HUES6 (cell line): ENCODE results near the gene SKAP2.

Experiments
- H3K27ac ChIP-seq: 2 replicates; pipeline ENCODE4 v1.7.0; 2013; ENCODE audit warnings: low read depth, mild to moderate bottlenecking, low read length, inconsistent platforms
- H3K27me3 ChIP-seq: 2 replicates; pipeline ENCODE4 v1.6.1; 2013; ENCODE audit warnings: low read length; ENCODE audit not compliant: control insufficient read depth, insufficient read depth
- H3K36me3 ChIP-seq: 2 replicates; pipeline ENCODE4 v1.6.1; 2013; ENCODE audit warnings: low read length; ENCODE audit not compliant: control insufficient read depth, insufficient read depth
- H3K4me1 ChIP-seq: 2 replicates; pipeline ENCODE4 v1.6.1; 2013; ENCODE audit warnings: low read length; ENCODE audit not compliant: control insufficient read depth, insufficient read depth
- H3K4me3 ChIP-seq: 2 replicates; pipeline ENCODE4 v1.5.1; 2013; ENCODE audit warnings: low read depth, low read length
- H3K9ac ChIP-seq: one replicate; pipeline ENCODE4 v1.6.1; 2013; ENCODE audit warnings: mild to moderate bottlenecking, low read length
- H3K9me3 ChIP-seq: 2 replicates; pipeline ENCODE4 v1.6.1; 2013; ENCODE audit warnings: low read depth, low read length; ENCODE audit not compliant: control insufficient read depth, insufficient read depth

Gene SKAP2

GRCh38 chr7:26696161-26696560 is 168.2 kb downstream of the SKAP2 start:
- no peak overlapping the region for H3K27ac ChIP-seq
- H3K4me3 ChIP-seq, result no peak overlapping the region
- no peaks in the 10 kb centered on the region for H3K36me3 ChIP-seq
- no peaks in the 10 kb centered on the region for H3K9me3 ChIP-seq
- H3K27me3 ChIP-seq, result no peaks in the 10 kb centered on the region
- H3K9ac ChIP-seq, result no peak overlapping the region
- H3K4me1 ChIP-seq, result peaks cover 11% of the 10 kb centered on the region

DNA sequence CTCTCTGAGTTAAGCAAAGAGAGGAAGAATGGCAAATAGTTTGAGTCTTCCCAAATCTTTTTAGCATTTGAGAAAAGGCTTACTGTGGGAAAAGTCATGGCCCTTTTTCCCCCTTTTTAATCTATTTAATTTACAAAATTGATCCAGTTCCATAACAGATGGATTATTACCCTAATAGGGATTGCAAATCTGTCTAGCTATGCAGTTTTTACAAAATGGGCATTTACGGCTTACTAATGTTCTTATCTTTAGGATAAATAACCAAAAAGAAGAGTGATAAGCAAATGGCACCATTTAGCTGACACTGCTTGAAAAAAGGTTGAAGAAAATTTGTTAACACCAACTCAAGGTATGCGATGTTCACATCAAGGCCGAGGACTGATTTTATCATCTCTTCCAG is 169.7 kb downstream of the SKAP2 start:
- Histone ChIP-seq H3K27me3 (no peaks in the 10 kb centered on the region), H3K36me3 (no peaks in the 10 kb centered on the region), H3K4me3 (no peak overlapping the region), H3K27ac (no peak overlapping the region), H3K4me1 (peaks cover 11% of the 10 kb centered on the region), H3K9me3 (no peaks in the 10 kb centered on the region), H3K9ac (no peak overlapping the region)

GRCh38 chr7:26694141-26694540 is 170.2 kb downstream of the SKAP2 start:
- no peak overlapping the region for H3K27ac ChIP-seq
- no peak overlapping the region for H3K9ac ChIP-seq
- no peaks in the 10 kb centered on the region for H3K9me3 ChIP-seq
- no peak overlapping the region for H3K4me3 ChIP-seq
- no peaks in the 10 kb centered on the region for H3K36me3 ChIP-seq
- peaks cover 11% of the 10 kb centered on the region for H3K4me1 ChIP-seq
- no peaks in the 10 kb centered on the region for H3K27me3 ChIP-seq

DNA sequence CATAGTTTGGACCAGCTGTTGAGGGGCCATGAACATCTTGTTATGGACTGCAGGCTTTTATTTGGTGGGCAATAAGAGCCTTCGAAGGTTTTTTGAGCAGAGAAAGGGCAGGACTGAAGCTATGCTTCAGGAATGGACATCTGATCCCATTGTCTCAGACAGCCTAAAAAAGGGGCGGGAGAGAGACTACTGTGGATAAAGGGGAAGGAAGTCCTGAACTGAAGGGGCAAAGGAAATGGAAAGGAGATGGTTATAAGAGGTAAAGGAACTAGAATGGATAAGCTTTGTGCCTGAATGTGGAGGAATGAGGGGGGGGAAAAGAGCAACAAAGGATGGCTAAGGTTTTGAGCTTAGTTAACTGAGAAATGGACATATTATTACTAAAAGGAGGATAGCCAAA is 172.5 kb downstream of the SKAP2 start:
- Histone ChIP-seq H3K27me3 (no peaks in the 10 kb centered on the region), H3K9me3 (no peaks in the 10 kb centered on the region), H3K36me3 (no peaks in the 10 kb centered on the region), H3K4me3 (no peak overlapping the region), H3K4me1 (peaks cover 15% of the 10 kb centered on the region), H3K9ac (no peak overlapping the region), H3K27ac (no peak overlapping the region)

DNA sequence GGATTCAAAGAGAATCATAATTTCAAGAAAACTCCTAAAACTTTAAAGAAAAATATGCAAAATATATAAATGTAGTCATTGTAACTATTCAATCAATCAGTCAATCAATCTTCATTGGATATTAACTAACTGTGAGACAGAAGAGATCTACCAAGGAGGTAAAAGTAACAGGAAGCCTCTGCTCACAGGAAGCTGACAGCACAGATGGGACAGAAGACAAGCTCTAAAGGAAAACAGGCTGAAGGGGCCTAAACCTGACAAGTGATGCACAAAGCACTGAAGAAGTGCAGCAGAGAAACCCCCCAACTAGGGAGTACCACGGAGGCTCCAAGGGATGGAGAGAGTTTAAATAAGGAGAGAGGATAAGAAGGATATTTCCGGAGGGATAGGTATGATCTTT is 173.0 kb downstream of the SKAP2 start:
- Histone ChIP-seq H3K9ac (no peak overlapping the region), H3K36me3 (no peaks in the 10 kb centered on the region), H3K27ac (no peak overlapping the region), H3K4me3 (no peak overlapping the region), H3K9me3 (no peaks in the 10 kb centered on the region), H3K27me3 (no peaks in the 10 kb centered on the region), H3K4me1 (peaks cover 20% of the 10 kb centered on the region)

- no peak overlapping the region for H3K27ac ChIP-seq
- no peaks in the 10 kb centered on the region for H3K27me3 ChIP-seq
- peaks cover 20% of the 10 kb centered on the region for H3K4me1 ChIP-seq
- H3K4me3 ChIP-seq, result no peak overlapping the region
- H3K36me3 ChIP-seq, result no peaks in the 10 kb centered on the region
- H3K9me3 ChIP-seq, result no peaks in the 10 kb centered on the region
- H3K9ac ChIP-seq, result no peak overlapping the region
These were observed 174.1 kb downstream of the SKAP2 start for GRCh38 chr7:26690135-26690805.

GRCh38 chr7:26688936-26689506 is 175.4 kb downstream of the SKAP2 start:
- no peaks in the 10 kb centered on the region for H3K9me3 ChIP-seq
- H3K27me3 ChIP-seq, result no peaks in the 10 kb centered on the region
- H3K9ac ChIP-seq, result no peak overlapping the region
- H3K36me3 ChIP-seq, result no peaks in the 10 kb centered on the region
- no peak overlapping the region for H3K4me3 ChIP-seq
- H3K4me1 ChIP-seq, result peaks cover 20% of the 10 kb centered on the region
- no peak overlapping the region for H3K27ac ChIP-seq

DNA sequence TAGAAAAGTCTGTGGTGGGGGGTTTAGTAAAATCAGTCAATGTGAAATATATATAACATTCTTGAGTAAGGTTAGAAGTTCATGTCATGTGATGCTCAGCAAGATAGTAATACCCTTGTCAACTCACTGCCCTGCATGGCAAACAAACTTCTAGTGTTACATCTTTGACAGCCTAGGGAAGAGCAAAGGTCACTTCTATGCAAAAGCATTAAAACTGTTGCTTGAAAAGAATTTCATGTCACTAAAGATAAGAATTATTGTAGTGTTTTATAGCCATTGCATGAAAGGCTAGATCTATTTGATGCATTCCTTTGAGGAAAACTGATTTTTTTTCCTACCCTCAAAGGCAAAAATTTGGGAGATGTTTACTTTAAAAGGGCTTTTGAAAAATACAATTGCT is 176.0 kb downstream of the SKAP2 start:
- no peak overlapping the region for H3K9ac ChIP-seq
- no peaks in the 10 kb centered on the region for H3K9me3 ChIP-seq
- peaks cover 20% of the 10 kb centered on the region for H3K4me1 ChIP-seq
- no peaks in the 10 kb centered on the region for H3K27me3 ChIP-seq
- H3K36me3 ChIP-seq, result no peaks in the 10 kb centered on the region
- no peak overlapping the region for H3K27ac ChIP-seq
- no peak overlapping the region for H3K4me3 ChIP-seq

DNA sequence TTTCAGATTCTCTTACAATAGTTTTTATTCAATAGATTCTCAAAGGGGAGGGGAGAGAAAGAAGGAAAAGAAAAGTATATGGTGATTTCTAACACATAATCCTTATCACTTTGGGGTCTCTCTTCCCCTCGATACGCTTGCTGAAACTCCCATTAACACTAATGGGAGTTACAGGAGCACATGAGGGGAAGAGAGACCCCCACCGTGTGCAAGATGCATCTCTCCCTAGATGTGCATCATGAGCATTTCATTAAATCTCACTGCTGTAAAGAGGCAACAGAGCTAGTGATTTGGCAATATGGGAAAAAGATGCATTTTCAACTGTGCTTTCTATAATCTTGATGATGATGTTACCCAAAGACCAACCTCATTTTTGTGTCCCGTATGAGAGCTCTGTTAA is 177.4 kb downstream of the SKAP2 start:
- H3K9ac ChIP-seq, result no peak overlapping the region
- H3K27me3 ChIP-seq, result no peaks in the 10 kb centered on the region
- no peaks in the 10 kb centered on the region for H3K9me3 ChIP-seq
- H3K36me3 ChIP-seq, result no peaks in the 10 kb centered on the region
- H3K4me1 ChIP-seq, result peaks cover 16% of the 10 kb centered on the region
- no peak overlapping the region for H3K4me3 ChIP-seq
- H3K27ac ChIP-seq, result no peak overlapping the region

- Histone ChIP-seq H3K9me3 (no peaks in the 10 kb centered on the region), H3K36me3 (no peaks in the 10 kb centered on the region), H3K27ac (no peak overlapping the region), H3K4me1 (peaks cover 11% of the 10 kb centered on the region), H3K4me3 (no peak overlapping the region), H3K27me3 (no peaks in the 10 kb centered on the region), H3K9ac (no peak overlapping the region)
These were observed 177.9 kb downstream of the SKAP2 start for GRCh38 chr7:26686448-26686981.

DNA sequence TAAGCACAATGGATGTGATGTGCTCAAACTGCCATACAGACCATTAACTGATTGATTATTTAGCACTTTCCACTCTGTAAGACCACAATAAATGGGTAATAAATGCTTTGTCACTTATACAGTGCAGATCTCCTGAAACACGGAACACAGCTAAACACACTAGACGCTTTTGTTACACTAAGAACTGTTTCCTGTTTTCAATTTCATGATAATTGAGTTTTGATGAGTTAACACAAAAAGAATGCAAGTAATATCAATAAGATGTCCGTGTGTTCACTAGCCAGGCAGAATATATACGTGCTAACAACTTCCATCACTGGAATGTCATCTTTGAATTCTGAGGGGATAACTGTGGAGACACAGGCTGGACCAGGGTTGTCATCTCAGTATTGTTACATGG is 178.8 kb downstream of the SKAP2 start:
- Histone ChIP-seq H3K9ac (no peak overlapping the region), H3K36me3 (no peaks in the 10 kb centered on the region), H3K27ac (no peak overlapping the region), H3K4me1 (peaks cover 9% of the 10 kb centered on the region), H3K9me3 (no peaks in the 10 kb centered on the region), H3K4me3 (no peak overlapping the region), H3K27me3 (no peaks in the 10 kb centered on the region)
